Stimulated activated CD8-positive, alpha-beta memory T cell treated with anti-CD3 and anti-CD28 coated beads, Interleukin-12 subunit alpha, Interleukin-12 subunit beta, amount 100 ng/mL, for 4 hours (primary cell): ENCODE measurements around the gene LOXL1.

Experiments used
- DNase-seq: peaks from one replicate; pipeline ENCODE4 v3.0.0-alpha.2; 2020; ENCODE audit warnings: low read depth

LOXL1 gene

DNA sequence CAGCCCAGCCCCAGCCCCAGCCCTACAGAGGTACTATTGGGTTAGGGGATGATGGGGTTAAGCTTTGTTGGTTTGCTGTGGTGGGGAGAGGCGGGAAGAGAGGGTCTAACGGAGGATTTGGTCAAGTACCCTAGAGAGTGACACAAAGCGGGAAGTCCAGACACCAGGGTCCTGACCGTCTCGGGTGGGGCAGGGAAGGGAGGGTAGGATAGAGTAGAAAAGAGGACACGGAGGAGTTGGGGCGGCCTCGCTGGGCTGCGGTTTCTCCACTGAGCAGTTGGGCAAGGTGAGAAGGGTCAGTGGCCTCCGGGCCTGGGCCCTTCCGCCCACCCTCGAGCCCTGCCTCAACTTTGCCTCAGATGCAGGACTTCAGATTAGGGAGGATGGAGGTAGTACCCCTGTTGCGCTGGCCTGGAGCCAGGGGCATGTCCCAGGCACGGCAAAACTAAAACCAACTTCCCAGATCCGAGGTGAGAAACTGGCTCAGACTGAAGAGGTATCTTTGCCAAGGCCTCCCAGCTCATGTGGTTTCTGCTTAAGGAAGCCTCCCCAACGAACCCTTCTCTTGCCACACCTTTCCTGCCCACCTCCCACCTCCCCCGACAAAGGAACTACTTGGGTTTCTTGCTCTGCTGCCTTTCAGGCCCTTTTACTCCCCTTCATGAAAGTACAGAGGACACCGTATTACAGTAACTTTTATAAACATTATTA lies 68.8 kb downstream of the LOXL1 start:
- DNase-seq, result no peak

DNA sequence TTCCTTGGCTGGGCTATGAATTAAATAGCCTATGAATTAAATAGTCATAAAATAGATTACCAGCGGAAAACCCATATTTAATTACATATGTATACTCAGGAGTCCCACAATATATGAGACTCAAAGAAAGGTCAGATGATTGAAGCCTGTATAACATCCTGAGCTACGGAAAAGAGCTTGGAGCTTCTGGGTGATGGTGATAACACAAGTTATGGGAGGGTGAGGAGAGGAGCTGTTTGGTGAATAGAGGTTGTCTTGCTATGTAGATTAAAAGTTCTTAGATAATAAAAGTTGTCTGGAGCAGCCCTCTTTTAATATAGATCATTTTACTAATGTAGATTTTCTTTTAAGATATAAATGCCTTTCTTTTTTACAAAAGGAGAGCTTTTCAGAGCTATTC lies 70.0 kb downstream of the LOXL1 start:
- DNase-seq, result no peak

- DNase-seq, result no peak
Observed at GRCh38 chr15:73996939-73997338, 70.7 kb downstream of the LOXL1 start.

DNA sequence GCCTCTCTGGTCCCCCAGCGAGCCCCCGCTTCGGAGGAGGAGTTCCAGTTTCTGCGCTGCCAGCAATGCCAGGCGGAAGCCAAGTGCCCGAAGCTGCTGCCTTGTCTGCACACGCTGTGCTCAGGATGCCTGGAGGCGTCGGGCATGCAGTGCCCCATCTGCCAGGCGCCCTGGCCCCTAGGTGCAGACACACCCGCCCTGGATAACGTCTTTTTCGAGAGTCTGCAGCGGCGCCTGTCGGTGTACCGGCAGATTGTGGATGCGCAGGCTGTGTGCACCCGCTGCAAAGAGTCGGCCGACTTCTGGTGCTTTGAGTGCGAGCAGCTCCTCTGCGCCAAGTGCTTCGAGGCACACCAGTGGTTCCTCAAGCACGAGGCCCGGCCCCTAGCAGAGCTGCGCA lies 71.7 kb downstream of the LOXL1 start:
- no peak for DNase-seq
